Keratinocyte (primary cell): Measurements from ENCODE around the gene DOK6.

ENCODE experiments used
- CTCF ChIP-seq, 3 experiments: IDR thresholded peaks in 1 of 3; conservative IDR thresholded peaks in 1 of 3; optimal IDR thresholded peaks in 1 of 3; 2 replicates in 2 of 3; 3 replicates in 1 of 3; pipeline versions ENCODE3 to v1.5.1; 2011; ENCODE audit warnings: low read length in 3 of 3, mild to moderate bottlenecking in 3 of 3, moderate library complexity in 2 of 3, control low read depth in 1 of 3, inconsistent platforms in 1 of 3; ENCODE audit not compliant: insufficient read depth in 2 of 3; ENCODE audit errors: extremely low read depth in 1 of 3
- EZH2 ChIP-seq: IDR thresholded peaks from one replicate; pipeline ENCODE4 v1.6.1; 2012; ENCODE audit warnings: inconsistent platforms, mild to moderate bottlenecking, low read length, moderate library complexity

- no peak for TF ChIP-seq CTCF (optimal IDR thresholded peaks at IDR 0.05 in 1 of 3, IDR thresholded peaks at IDR 0.05 in 1 of 3, conservative IDR thresholded peaks at IDR 0.05 in 1 of 3; ENCODE audit: extremely low read depth in 1 of 3, insufficient read depth in 2 of 3, low read length in 3 of 3)
- no peak for TF ChIP-seq EZH2
These were observed 185.8 kb downstream of the DOK6 start for GRCh38 chr18:69586537-69586936.
